SK-MEL-5 (cell line): ENCODE results near the gene FCRL1. TPM values are rescaled to one million over a fixed set of nuclear protein-coding genes. Genes with fewer than 3 reads are reported as not detected.

ENCODE experiments used
- DNase-seq: peaks from one replicate; pipeline ENCODE4 v3.0.0-alpha.2; 2016; ENCODE audit warnings: low read depth, low spot score
- in situ Hi-C: cut with HindIII; loops from 2 replicates; pipeline ENCODE4 v1.10.0; 2016; ENCODE audit warnings: low sequenced_read_pairs, high pct_unique_total_duplicates, low pct_unique_long_range_greater_than_20kb
- total RNA-seq: library from RNA; depleted of rRNA; stranded (reverse); fragments of >200 nt; shearing (Covaris generic); gene quantifications from 2 replicates; pipeline ENCODE4 v1.2.3, GENCODE V29; 2014

The FCRL1 gene
- total RNA-seq, 1 experiment from 2014 or later: not detected

- no peak for DNase-seq
- in situ Hi-C loops: no loop called here
Measured at GRCh38 chr1:157819215-157819614, 705 bp downstream of the FCRL1 start.

- in situ Hi-C loops: no loop called here
- DNase-seq: no peak
Measured at GRCh38 chr1:157813269-157813668, 6.7 kb downstream of the FCRL1 start.

DNA sequence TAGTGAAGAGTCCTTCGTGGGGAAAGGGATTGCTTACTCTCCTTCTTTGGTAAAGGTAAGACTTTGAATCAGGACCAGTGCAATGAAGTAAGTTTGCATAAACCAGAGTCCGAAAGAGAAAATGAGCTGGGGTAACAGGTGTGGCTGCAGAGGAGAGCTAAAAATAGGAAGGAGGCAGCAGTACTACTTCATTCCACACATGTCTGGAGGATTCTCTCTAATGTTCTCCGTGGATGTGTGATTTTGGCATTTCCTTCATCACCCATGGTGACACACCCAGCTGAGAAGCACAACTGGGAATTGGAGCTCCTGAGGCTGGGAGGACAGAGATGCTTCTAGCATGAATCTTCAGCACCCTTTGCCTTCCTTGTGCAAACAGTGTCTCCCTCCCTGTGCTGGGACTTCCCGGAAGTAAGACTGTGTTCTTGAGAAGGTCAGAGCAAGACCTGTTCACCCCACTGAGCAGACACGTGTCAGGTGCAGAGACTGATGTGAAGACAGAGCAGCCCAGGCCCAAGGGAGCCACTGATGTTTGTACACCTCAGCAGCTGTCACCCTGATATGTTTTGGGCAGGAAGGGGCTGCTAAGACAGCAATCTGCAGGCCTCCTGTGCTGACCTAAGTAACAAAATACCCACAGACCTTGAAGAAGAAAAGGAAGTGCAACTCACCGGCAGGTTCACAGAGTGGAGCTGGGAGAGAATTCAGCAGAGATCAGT is 13.3 kb downstream of the FCRL1 start:
- in situ Hi-C loops: no loop called here
- no peak for DNase-seq

DNA sequence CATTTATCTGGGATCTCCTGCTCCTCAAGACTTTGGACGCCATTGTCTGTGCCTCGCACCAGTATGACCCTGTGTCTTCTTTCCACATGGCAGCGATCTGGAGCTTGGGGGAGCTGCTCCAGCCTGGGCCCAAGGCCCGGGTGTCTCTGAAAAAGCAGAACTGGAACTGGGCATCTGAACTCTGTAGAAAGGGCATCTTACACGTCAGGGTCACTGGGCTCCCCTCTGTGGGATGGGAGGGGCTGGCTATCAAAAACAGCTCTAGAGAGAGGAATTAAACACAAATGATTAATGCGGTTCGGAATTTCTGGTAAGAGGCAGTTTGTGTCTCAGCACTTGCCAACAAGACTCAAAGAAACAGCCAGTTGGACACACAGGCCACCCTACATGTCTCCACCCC is 16.1 kb downstream of the FCRL1 start:
- DNase-seq: no peak
- in situ Hi-C loops: no loop called here

- in situ Hi-C loops: no loop called here
Measured at GRCh38 chr1:157799996-157800395, 19.9 kb downstream of the FCRL1 start.

DNA sequence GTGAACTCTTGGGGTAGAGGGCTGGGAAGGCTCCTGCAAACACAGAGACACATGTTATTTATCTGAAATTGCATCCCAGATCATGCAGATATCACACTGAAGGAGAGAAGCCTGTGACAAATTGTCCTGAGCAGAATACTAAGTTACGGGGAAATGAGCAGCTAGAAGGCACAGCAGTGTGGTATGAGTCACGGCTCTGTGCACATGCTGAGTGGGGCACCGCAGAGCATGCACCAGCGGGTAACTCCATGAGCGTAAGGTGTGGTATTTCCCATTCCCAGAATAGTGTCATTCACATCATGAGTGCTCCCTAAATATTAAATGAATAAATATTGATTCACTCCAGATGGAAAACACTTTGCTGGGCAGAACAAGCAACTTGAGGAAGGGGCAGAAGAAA is 21.7 kb downstream of the FCRL1 start:
- DNase-seq: no peak
- in situ Hi-C loops: no loop called here

More at GRCh38 chr1:157799996-157800395, 19.9 kb downstream of the FCRL1 start:
- no peak for DNase-seq

DNA sequence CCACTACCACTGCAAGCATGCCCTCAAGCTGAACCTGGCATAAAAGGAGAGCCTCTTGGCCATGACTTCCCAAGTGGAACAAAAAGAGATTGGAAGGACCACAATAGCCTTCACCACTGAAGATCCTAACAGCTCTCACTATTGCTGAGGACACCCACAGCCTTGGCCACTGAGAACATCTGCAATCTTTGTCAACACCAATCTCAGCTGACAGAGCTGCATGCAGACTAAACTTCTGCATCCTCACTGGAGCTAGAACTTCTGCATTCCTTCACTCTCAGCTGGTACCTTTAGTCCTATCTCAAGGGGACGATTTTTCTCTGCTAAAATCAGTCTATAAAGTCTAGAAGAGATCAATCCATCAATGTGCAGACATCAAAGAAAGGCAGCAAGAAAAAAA is 34.7 kb downstream of the FCRL1 start:
- no peak for DNase-seq
- in situ Hi-C loops: no loop called here

- DNase-seq: no peak
- in situ Hi-C loops: no loop called here
Measured at GRCh38 chr1:157784801-157785200, 35.1 kb downstream of the FCRL1 start.

DNA sequence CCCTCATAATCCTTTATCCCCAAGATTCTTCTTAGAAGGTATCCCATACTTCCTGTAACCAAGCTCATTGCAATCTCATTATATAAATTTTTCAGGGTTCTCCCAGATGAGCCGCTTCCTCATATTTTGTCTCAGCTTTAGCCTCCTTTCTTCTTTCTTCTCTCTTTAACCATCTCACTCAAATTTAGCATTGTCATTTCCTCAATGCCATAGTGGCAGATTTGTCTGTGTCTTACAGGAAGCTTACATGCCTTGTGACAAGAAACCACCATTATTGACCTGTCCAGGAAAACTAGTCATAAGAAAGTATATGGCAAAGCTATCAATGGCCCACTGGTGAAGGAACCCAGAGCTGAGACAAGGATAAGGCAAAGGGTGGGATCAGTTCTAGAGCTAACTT is 37.0 kb downstream of the FCRL1 start:
- DNase-seq: no peak

GRCh38 chr1:157781048-157781447 is 38.9 kb downstream of the FCRL1 start:
- DNase-seq: no peak

More for the DNA sequence above, 37.0 kb downstream of the FCRL1 start:
- in situ Hi-C loops: no loop called here

GRCh38 chr1:157776971-157777391 is 42.9 kb downstream of the FCRL1 start, which contains the start of gene FCRL2:
TSS of gene FCRL2 (minus strand) at chr1:157777132. CDS start at chr1:157777073, 59 bp downstream.
- no peak for DNase-seq
- in situ Hi-C loops: no loop called here

More at GRCh38 chr1:157781048-157781447, 38.9 kb downstream of the FCRL1 start:
- in situ Hi-C loops: no loop called here

GRCh38 chr1:157775101-157775870 is 44.6 kb downstream of the FCRL1 start:
- no peak for DNase-seq
- in situ Hi-C loops: no loop called here

GRCh38 chr1:157774412-157774811 is 45.5 kb downstream of the FCRL1 start:
- in situ Hi-C loops: no loop called here

GRCh38 chr1:157773493-157774350 is 46.2 kb downstream of the FCRL1 start:
- in situ Hi-C loops: no loop called here
- DNase-seq: peak; percentile 61

More at GRCh38 chr1:157774412-157774811, 45.5 kb downstream of the FCRL1 start:
- no peak for DNase-seq

- in situ Hi-C loops: no loop called here
- no peak for DNase-seq
Measured at GRCh38 chr1:157771661-157772425, 48.1 kb downstream of the FCRL1 start.

DNA sequence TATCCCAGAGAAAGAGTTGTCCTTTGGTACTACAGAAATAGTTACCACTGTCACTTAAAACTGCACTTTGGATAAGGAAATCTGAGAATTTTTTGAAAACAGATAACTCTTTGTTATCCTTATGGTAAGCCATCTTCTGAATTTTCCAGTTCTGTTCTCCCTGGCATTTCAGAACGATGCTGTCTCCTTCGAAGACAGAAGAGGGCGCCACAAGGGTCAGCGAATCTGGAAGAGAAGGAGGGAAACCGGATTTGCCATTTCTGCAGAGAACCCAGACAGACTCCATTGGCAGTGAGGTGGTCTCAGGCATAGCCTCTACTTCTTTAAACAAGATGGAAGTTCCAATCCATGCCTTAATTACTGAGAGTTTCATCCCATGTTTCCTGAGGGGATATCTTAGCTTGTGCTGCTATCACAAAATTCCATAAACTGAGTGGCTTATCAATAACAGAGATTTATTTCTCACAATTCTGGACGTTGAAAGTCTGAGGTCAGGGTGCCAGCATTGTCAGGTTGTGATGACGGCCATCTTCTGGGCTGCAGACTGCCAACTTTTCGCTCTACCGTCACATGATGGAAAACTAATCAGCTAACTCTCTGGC is 49.4 kb downstream of the FCRL1 start:
- DNase-seq: peak; percentile 63
- in situ Hi-C loops: no loop called here

DNA sequence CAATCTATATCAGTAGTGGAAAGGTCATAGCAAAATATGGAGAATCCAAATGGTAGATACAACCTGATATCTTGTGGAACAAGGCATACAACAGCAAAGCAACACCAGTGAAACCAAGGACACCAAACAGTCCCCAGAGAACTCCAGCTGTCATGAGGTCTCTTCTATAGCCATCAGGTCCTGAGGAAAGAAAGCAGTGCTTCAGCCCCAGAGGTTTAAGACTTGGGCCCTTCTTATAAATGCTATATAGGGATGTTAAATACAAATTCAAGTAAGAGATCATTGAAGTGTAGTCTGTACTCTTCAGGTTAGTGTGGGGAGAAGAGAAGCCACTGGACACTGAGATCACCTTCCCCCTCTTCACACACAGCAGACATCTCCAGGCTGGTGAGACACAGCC is 53.1 kb downstream of the FCRL1 start:
- DNase-seq: no peak
- in situ Hi-C loops: no loop called here
